ENCODE results near the gene PRTFDC1.

The PRTFDC1 gene

DNA sequence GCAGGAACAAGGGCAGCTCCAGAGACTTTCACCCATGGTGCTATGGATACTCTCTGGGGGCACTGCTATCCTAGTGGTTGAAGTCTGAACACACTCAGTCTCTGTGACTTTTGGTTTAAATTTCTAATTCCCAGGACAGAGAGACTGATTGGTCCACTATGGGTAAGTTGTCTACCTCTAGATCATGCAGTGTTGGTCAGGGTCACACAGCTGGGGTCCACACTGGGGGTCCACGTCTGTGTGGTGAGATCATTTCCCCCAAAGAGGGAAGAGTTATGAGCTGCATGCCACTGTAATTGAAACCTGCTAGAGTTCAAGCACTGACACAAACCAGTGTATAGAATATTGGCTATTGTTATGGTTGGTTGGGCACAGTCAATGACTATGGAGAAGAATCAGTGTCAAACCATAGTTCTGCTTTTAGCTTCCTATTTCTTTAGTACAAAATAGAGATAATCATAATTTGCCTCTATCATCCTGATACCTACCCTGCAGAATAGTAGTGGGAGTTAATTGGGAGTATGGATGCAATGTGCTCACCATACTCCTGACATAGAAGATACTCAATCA is 101.6 kb downstream of the PRTFDC1 start:
- no peak overlapping the region for H3K27ac ChIP-seq (replicated peaks)
- TF ChIP-seq GABPA (IDR thresholded peaks at IDR 0.05; ENCODE audit: low read depth) (no peak), POLR2AphosphoS5 (IDR thresholded peaks at IDR 0.05; ENCODE audit: low read depth) (no peak), SPI1 (IDR thresholded peaks at IDR 0.05; ENCODE audit: borderline replicate concordance, low read depth) (no peak)
- TF ChIP-seq, protein P1, sequence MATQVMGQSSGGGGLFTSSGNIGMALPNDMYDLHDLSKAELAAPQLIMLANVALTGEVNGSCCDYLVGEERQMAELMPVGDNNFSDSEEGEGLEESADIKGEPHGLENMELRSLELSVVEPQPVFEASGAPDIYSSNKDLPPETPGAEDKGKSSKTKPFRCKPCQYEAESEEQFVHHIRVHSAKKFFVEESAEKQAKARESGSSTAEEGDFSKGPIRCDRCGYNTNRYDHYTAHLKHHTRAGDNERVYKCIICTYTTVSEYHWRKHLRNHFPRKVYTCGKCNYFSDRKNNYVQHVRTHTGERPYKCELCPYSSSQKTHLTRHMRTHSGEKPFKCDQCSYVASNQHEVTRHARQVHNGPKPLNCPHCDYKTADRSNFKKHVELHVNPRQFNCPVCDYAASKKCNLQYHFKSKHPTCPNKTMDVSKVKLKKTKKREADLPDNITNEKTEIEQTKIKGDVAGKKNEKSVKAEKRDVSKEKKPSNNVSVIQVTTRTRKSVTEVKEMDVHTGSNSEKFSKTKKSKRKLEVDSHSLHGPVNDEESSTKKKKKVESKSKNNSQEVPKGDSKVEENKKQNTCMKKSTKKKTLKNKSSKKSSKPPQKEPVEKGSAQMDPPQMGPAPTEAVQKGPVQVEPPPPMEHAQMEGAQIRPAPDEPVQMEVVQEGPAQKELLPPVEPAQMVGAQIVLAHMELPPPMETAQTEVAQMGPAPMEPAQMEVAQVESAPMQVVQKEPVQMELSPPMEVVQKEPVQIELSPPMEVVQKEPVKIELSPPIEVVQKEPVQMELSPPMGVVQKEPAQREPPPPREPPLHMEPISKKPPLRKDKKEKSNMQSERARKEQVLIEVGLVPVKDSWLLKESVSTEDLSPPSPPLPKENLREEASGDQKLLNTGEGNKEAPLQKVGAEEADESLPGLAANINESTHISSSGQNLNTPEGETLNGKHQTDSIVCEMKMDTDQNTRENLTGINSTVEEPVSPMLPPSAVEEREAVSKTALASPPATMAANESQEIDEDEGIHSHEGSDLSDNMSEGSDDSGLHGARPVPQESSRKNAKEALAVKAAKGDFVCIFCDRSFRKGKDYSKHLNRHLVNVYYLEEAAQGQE (IDR thresholded peaks at IDR 0.05; ENCODE audit: insufficient replicate concordance, low read depth), result no peak
- TF ChIP-seq, protein P2, sequence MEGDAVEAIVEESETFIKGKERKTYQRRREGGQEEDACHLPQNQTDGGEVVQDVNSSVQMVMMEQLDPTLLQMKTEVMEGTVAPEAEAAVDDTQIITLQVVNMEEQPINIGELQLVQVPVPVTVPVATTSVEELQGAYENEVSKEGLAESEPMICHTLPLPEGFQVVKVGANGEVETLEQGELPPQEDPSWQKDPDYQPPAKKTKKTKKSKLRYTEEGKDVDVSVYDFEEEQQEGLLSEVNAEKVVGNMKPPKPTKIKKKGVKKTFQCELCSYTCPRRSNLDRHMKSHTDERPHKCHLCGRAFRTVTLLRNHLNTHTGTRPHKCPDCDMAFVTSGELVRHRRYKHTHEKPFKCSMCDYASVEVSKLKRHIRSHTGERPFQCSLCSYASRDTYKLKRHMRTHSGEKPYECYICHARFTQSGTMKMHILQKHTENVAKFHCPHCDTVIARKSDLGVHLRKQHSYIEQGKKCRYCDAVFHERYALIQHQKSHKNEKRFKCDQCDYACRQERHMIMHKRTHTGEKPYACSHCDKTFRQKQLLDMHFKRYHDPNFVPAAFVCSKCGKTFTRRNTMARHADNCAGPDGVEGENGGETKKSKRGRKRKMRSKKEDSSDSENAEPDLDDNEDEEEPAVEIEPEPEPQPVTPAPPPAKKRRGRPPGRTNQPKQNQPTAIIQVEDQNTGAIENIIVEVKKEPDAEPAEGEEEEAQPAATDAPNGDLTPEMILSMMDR (IDR thresholded peaks at IDR 0.05; ENCODE audit: insufficient read depth, low read length), result no peak
- no peaks in the 10 kb centered on the region for H3K27me3 ChIP-seq (ENCODE audit: insufficient read depth, poor library complexity, severe bottlenecking)
- H3K4me3 ChIP-seq (replicated peaks; ENCODE audit: insufficient read depth, low read length), result no peak overlapping the region
- DNase-seq (ENCODE audit: low read depth in 1 of 2, low spot score in 1 of 2), result no peak

DNA sequence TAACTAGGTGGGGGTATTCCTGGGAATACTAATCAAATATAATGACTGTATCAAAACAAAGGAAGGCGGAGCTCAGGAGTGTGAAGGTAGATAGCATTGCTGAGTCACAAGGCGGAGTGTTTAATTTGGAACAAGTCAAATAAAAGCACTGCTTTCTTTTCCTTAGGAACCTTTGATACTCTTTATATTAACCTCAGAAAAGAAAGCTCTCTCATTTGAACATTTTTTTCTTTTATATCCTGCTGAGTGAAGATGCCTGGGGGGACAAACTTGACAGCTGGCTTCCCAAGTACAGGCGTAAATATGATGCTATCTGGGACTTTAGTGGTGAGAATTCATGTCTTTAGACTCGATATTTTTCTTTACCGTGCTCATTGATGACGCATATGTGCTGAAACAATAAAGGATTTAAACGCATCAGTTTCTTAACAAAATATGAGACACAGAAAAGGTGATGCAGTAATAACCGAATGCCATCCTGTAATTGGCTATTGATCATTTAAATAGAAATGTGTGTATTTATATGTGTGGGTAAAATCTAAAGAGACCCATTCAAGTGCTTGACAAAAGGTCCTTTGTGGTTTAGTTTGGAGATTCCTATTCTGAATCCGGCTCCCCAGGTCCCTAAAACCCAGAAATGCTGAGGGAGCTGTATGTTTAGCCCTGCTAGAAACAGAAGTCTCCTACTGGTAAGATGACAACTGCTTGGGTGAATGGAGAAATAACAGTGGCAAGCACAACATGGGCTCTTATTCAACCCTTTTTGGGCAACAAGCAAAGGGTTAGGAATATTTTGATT is 102.7 kb downstream of the PRTFDC1 start:
- no peak overlapping the region for H3K27ac ChIP-seq (replicated peaks)
- H3K4me3 ChIP-seq (replicated peaks; ENCODE audit: insufficient read depth, low read length), result no peak overlapping the region
- H3K27me3 ChIP-seq (ENCODE audit: insufficient read depth, poor library complexity, severe bottlenecking), result no peaks in the 10 kb centered on the region
- no peak for TF ChIP-seq GABPA (IDR thresholded peaks at IDR 0.05; ENCODE audit: low read depth)
- TF ChIP-seq SPI1 (IDR thresholded peaks at IDR 0.05; ENCODE audit: borderline replicate concordance, low read depth), result no peak
- TF ChIP-seq, protein P2 (IDR thresholded peaks at IDR 0.05; ENCODE audit: insufficient read depth, low read length), result no peak
- no peak for TF ChIP-seq POLR2AphosphoS5 (IDR thresholded peaks at IDR 0.05; ENCODE audit: low read depth)
- TF ChIP-seq, protein P1 (IDR thresholded peaks at IDR 0.05; ENCODE audit: insufficient replicate concordance, low read depth), result no peak
- DNase-seq (ENCODE audit: low read depth in 1 of 2, low spot score in 1 of 2), result no peak

DNA sequence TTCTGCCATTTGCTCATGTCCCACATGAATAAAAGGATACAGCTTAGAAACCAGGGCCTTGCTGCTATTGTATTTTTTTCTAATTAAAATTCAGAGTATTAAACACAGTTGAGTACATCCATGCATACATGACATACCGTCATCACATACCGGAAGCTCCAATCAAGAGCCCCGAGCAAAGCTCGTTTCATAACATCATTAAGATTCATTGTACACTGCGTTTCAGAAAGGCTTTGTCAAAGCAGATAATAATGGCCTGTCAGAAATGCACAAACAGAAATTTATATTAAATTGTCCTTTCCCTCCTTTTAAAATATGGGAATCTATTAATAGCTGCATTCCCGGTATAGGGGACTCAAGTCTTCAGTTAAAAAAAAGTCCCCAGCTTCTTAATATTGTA is 103.4 kb downstream of the PRTFDC1 start:
- Histone ChIP-seq H3K27me3 (ENCODE audit: insufficient read depth, poor library complexity, severe bottlenecking) (no peaks in the 10 kb centered on the region), H3K4me3 (replicated peaks; ENCODE audit: insufficient read depth, low read length) (no peak overlapping the region), H3K27ac (replicated peaks) (no peak overlapping the region)
- TF ChIP-seq GABPA (IDR thresholded peaks at IDR 0.05; ENCODE audit: low read depth), result no peak
- TF ChIP-seq, protein P1 (IDR thresholded peaks at IDR 0.05; ENCODE audit: insufficient replicate concordance, low read depth), result no peak
- TF ChIP-seq POLR2AphosphoS5 (IDR thresholded peaks at IDR 0.05; ENCODE audit: low read depth), result no peak
- TF ChIP-seq SPI1 (IDR thresholded peaks at IDR 0.05; ENCODE audit: borderline replicate concordance, low read depth), result no peak
- DNase-seq (ENCODE audit: low read depth in 1 of 2, low spot score in 1 of 2), result no peak
